ENCODE results near the gene BATF3. TPM values are rescaled to one million over a fixed set of nuclear protein-coding genes. Genes with fewer than 3 reads are reported as not detected.

Gene BATF3
- total RNA-seq, 6 experiments from 2014 or later: 0.68 to 2.7 (median 1.2) TPM; not detected in 3

DNA sequence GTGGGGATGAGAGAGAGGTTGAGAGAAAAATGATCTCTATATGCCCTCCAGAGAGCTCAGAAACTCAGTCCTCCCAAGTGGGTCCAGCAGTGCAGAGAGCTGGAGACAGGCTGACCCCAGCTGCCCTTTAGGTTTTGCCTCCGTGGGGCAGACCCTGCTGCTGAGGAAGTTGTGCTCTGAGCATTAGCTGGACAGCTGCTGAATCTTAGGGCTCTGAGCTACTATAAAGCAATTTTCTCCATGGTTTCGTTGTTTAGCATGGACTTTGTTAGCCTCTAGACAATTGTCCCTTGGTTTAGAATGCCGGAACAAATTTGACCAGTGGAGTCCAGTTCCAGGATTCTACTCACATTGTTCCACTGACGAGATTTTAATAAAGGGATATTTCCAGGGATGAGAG, 22.1 kb downstream of the BATF3 start:
- Histone ChIP-seq H3K27ac (no peak overlapping the region), H3K9me3 (no peaks in the 10 kb centered on the region), H3K4me1 (no peaks in the 10 kb centered on the region), H3K4me3 (no peak overlapping the region), H3K27me3 (no peaks in the 10 kb centered on the region), H3K36me3 (no peaks in the 10 kb centered on the region)
- 54% methylated on average over 3 of the region's 4 CpGs for WGBS (ENCODE audit: insufficient coverage, low coverage, low lambda C conversion rate, missing lambda C conversion rate)
- no peak for TF ChIP-seq POLR2A (IDR thresholded peaks at IDR 0.05)
- TF ChIP-seq, protein P1, sequence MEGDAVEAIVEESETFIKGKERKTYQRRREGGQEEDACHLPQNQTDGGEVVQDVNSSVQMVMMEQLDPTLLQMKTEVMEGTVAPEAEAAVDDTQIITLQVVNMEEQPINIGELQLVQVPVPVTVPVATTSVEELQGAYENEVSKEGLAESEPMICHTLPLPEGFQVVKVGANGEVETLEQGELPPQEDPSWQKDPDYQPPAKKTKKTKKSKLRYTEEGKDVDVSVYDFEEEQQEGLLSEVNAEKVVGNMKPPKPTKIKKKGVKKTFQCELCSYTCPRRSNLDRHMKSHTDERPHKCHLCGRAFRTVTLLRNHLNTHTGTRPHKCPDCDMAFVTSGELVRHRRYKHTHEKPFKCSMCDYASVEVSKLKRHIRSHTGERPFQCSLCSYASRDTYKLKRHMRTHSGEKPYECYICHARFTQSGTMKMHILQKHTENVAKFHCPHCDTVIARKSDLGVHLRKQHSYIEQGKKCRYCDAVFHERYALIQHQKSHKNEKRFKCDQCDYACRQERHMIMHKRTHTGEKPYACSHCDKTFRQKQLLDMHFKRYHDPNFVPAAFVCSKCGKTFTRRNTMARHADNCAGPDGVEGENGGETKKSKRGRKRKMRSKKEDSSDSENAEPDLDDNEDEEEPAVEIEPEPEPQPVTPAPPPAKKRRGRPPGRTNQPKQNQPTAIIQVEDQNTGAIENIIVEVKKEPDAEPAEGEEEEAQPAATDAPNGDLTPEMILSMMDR (IDR thresholded peaks at IDR 0.05): no peak
- DNase-seq: no peak
- ATAC-seq: no peak
- intact Hi-C loops (cut with DNase I): no loop called here

DNA sequence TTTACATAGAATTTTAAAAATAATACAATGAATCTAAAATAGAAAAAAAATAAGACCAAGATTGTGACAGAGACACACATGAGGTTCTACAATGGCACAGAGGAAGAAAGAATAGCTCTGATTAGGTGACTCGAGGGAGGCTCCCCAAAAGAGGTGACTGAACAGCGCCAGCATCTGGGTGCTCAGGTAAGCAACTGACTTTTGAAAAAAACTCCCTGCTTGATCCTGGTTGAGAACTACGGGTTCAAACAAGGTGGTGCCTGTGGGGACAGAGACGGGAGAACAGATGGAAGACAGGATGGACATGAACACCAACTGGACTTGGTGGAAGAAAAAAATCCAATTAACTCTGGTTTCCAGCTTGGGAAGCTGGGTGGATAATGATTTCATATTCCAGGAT, 22.5 kb downstream of the BATF3 start:
- intact Hi-C loops (cut with DNase I): no loop called here

DNA sequence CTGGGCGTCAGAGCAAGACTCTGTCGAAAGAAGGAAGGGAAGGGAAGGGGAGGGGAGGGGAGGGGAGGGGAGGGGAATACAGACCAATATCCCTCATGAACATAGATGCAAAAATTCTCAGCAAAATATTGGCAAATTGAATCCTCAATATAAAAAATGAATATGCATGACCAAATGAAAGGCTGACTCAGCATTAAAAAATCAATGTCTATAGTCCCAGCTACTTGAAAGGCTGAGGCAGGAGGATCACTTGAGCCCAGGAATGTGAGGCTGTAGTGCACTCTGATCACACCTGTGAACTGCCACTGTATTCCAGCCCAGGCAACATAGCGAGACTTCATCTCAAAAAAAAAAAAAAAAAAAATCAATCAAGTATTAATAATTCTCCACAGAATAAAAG, 24.0 kb downstream of the BATF3 start:
- no peaks in the 10 kb centered on the region for H3K27me3 ChIP-seq
- no peaks in the 10 kb centered on the region for H3K36me3 ChIP-seq
- no peaks in the 10 kb centered on the region for H3K9me3 ChIP-seq
- ATAC-seq (no peak), DNase-seq (no peak)
- WGBS (ENCODE audit: insufficient coverage, low coverage, low lambda C conversion rate, missing lambda C conversion rate): 68% methylated on average over 3 of the region's 3 CpGs
- no peak overlapping the region for H3K4me3 ChIP-seq
- H3K27ac ChIP-seq: no peak overlapping the region
- no peaks in the 10 kb centered on the region for H3K4me1 ChIP-seq
- no peak for TF ChIP-seq POLR2A (IDR thresholded peaks at IDR 0.05)
- TF ChIP-seq, protein P1 (IDR thresholded peaks at IDR 0.05): no peak
- intact Hi-C loops (cut with DNase I): no loop called here

More for the DNA sequence above, 22.5 kb downstream of the BATF3 start:
- DNase-seq (no peak), ATAC-seq (no peak)
- H3K27ac ChIP-seq: no peak overlapping the region
- H3K9me3 ChIP-seq: no peaks in the 10 kb centered on the region
- H3K4me3 ChIP-seq: no peak overlapping the region
- 76% methylated on average over 4 of the region's 4 CpGs for WGBS (ENCODE audit: insufficient coverage, low coverage, low lambda C conversion rate, missing lambda C conversion rate)
- TF ChIP-seq, protein P1 (IDR thresholded peaks at IDR 0.05): no peak
- no peak for TF ChIP-seq POLR2A (IDR thresholded peaks at IDR 0.05)
- H3K36me3 ChIP-seq: no peaks in the 10 kb centered on the region
- H3K4me1 ChIP-seq: no peaks in the 10 kb centered on the region
- no peaks in the 10 kb centered on the region for H3K27me3 ChIP-seq

DNA sequence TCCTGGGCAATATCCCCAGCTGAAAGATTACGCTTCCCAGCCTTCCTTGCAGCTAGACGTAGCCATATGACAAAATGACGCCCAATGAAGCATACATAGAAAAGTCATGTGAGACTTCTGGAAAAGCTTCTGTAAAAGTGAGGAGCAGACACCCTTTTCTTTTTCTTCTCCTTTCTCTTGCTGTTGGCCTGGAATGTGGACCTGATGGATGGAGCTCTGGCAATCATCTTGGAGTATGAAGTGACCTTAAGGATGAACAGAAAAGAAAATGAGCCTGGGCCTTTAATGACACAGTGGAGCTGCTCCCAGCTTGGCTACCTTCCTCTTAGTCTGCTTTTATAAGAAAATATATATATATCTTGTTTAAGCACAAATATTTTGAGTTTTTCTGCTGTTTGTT, 24.8 kb downstream of the BATF3 start:
- Histone ChIP-seq H3K27ac (no peak overlapping the region), H3K4me1 (no peaks in the 10 kb centered on the region), H3K27me3 (no peaks in the 10 kb centered on the region), H3K9me3 (no peaks in the 10 kb centered on the region), H3K4me3 (no peak overlapping the region), H3K36me3 (no peaks in the 10 kb centered on the region)
- DNase-seq: no peak
- no peak for ATAC-seq
- TF ChIP-seq POLR2A (IDR thresholded peaks at IDR 0.05): no peak
- TF ChIP-seq, protein P1 (IDR thresholded peaks at IDR 0.05): no peak
- intact Hi-C loops (cut with DNase I): no loop called here
- 93% methylated on average over 3 of the region's 3 CpGs for WGBS (ENCODE audit: insufficient coverage, low coverage, low lambda C conversion rate, missing lambda C conversion rate)
